Measurements from ENCODE around the gene CSGALNACT2.

Gene CSGALNACT2

GRCh38 chr10:43204042-43204942 lies 66.0 kb downstream of the CSGALNACT2 start:
- DNase-seq, result no peak

GRCh38 chr10:43204943-43205671 lies 66.9 kb downstream of the CSGALNACT2 start:
- no peak for DNase-seq

GRCh38 chr10:43205681-43206390 lies 67.6 kb downstream of the CSGALNACT2 start:
- DNase-seq, result no peak

GRCh38 chr10:43206391-43207235 lies 68.4 kb downstream of the CSGALNACT2 start:
- no peak for DNase-seq

DNA sequence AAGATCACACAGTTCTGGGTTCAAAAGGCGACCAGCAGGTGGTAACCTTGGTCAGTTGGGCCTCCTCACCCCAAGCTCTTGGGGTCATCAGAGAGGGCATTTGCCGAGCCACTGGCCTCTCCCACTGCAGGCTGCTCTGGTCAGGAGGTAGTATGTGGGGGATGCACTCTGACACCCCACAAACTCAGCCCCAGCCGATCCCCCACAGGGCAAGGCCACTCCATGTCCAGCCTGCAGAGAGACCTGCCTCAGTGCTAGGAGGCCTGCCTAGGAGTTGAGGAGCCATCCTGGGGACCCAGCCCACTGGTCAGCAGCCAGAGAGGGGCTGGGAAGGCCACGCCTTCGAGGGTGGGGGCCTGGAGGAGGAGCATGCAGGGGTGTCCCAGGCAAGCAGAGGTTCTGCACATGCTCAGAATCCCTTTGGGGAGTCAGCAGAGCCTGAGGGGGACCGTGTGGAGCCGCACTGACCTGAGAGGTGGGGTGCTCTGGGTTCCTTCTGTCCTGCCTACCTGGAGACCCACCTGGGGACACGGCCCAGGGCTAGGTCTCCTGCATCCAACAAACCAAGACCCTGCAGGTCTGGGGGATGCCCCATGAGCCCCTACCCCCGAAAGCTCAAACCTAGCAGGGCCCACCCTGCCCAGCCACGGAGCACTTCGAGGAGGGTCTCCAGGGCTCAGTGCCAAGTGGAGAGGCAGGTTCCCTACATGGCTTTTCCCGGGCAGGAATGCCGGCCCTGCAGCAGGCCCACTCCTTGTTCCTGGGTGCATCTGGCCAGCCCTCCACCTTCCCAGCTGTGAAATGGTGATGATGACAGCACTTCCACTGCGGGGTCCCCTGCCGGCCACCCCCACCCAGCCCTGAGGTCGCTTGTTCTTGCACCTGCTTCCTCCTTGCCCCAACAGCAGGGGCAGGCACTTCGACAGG lies 70.2 kb downstream of the CSGALNACT2 start:
- no peak for DNase-seq

GRCh38 chr10:43209074-43209455 lies 70.8 kb downstream of the CSGALNACT2 start:
- DNase-seq, result no peak

DNA sequence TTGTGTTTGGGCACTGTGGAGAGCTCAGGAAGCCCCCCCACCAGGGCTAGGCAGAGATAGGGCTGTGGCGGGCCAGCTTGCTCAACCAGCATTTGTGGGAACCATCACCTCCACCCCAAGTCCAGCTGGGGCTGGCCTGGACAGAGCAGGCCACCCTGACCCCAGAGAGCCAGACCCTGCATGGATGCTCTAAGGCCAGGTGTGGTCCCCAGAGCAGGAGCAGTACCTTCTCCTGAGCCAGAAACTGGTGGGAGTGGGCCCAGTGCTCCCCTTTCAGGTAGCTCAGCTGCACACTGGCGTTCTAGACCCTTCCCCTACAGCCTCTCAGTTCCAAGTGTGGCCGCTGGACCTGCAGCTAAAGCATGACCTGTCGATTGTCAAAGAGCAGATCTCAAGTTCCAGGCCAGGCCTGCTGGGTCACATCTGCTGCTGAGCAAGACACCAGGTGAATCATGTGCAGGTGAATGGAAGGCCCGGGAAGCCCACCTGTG lies 71.5 kb downstream of the CSGALNACT2 start:
- no peak for DNase-seq

GRCh38 chr10:43210556-43210955 lies 72.3 kb downstream of the CSGALNACT2 start:
- DNase-seq, result no peak

DNA sequence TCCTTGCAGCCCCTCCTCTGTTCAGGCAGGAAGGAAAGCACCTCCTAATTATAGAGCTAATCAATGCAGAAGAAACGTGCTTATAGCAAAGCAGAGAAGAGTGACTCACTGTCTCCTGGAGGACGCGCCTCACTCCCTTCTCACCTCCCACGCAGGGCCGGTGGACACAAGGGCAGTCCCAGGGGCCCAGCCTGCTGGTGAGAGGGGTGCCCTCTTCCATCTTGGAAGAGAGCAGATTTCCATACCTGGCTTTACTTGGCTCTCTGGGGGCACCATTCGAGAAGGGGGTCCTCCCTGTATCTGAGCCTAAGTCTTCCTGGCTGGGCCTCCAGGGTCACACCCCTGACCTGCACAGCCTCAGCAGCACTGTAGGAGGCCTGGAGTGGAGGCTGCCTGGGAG lies 72.8 kb downstream of the CSGALNACT2 start:
- DNase-seq, result no peak

- DNase-seq, result no peak
Observed at GRCh38 chr10:43211431-43212042, 73.3 kb downstream of the CSGALNACT2 start.

GRCh38 chr10:43212043-43212721 lies 73.9 kb downstream of the CSGALNACT2 start:
- no peak for DNase-seq

GRCh38 chr10:43214071-43214955 lies 76.1 kb downstream of the CSGALNACT2 start:
- no peak for DNase-seq

- no peak for DNase-seq
Observed at GRCh38 chr10:43214956-43215561, 76.8 kb downstream of the CSGALNACT2 start.

- no peak for DNase-seq
Observed at GRCh38 chr10:43215758-43216455, 77.7 kb downstream of the CSGALNACT2 start.

- no peak for DNase-seq
Observed at GRCh38 chr10:43216931-43217562, 78.8 kb downstream of the CSGALNACT2 start.

DNA sequence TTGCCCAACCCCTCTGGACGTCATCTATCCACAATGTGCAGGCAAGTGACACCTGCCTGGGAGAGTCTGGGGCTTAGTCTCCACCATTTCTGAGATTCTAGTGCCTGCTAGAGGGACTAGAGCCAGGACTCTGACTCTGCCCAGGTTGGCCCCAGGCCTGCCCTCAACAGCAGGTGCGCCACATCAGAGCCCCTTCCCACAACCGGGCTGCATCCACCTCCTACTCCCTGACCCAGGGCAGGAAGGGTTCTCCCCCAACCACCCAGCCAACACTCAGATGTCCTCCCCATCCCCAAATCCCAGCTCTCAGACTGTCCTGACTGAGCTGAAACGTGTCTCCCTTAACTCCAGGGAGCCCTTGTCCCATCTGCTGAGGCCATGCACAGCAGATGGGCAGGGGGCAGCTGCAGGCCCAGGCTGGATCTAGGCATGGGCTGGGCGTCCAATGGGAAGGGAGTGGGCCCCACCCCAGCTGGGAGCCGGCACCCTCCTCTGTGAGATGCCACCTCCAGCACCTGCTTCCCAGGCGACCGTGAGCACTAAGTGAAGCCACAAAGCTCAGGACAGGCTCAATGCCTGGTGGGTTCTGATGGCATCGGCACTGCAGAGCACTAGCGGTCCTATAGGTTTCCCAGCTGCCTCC lies 79.4 kb downstream of the CSGALNACT2 start:
- DNase-seq, result no peak

Measured in T1000 (cell line).